ENCODE results near the gene BCAN. TPM values are rescaled to one million over a fixed set of nuclear protein-coding genes. Genes with fewer than 3 reads are reported as not detected.

BCAN gene
- polyA plus RNA-seq, 1 donor (not counting 4 experiments of a cell fraction or from before 2014, with no cell fraction given): not detected

- no peaks in the 10 kb centered on the region for H3K9me3 ChIP-seq (ENCODE audit: control insufficient read depth, low read depth, low read length)
- no peak overlapping the region for H2AFZ ChIP-seq (ENCODE audit: control insufficient read depth, low read length)
- H3K27me3 ChIP-seq (ENCODE audit: control insufficient read depth, extremely low read depth, insufficient read depth, low read length): no peaks in the 10 kb centered on the region
- no peaks in the 10 kb centered on the region for H3K79me2 ChIP-seq (ENCODE audit: control insufficient read depth, insufficient read depth, low read length)
- H3K4me2 ChIP-seq (ENCODE audit: control insufficient read depth, extremely low read depth, insufficient read depth, low read depth, low read length): no peak overlapping the region
- no peak overlapping the region for H3K9ac ChIP-seq (ENCODE audit: control insufficient read depth, extremely low read depth, insufficient read depth, low read length)
- DNase-seq (ENCODE audit: low read depth, low spot score) (no peak), FAIRE-seq (no peak)
- no peaks in the 10 kb centered on the region for H4K20me1 ChIP-seq (ENCODE audit: control insufficient read depth, extremely low read depth, insufficient read depth, low read length)
- H3K4me3 ChIP-seq (ENCODE audit: control insufficient read depth in 2 of 3, extremely low read depth in 1 of 3, insufficient read depth in 2 of 3, low read depth in 1 of 3, low read length in 3 of 3): no peak overlapping the region
- no peaks in the 10 kb centered on the region for H3K9me1 ChIP-seq (ENCODE audit: control insufficient read depth, extremely low read depth, insufficient read depth, low read length)
- dilution Hi-C loops (cut with MboI; ENCODE audit: extremely low pct_ligation_motif_present, low sequenced_read_pairs): no loop called here
- H3K36me3 ChIP-seq (ENCODE audit: control insufficient read depth in 2 of 2, extremely low read depth in 1 of 2, insufficient read depth in 2 of 2, low read length in 2 of 2): no peaks in the 10 kb centered on the region
- peaks cover 18% of the 10 kb centered on the region for H3K4me1 ChIP-seq (ENCODE audit: control insufficient read depth, extremely low read depth, insufficient read depth, low read length)
- H3K27ac ChIP-seq (ENCODE audit: control insufficient read depth, insufficient read depth, low read length): no peak overlapping the region
- TF ChIP-seq EZH2 (IDR thresholded peaks at IDR 0.05; ENCODE audit: low read length): no peak
- TF ChIP-seq CTCF (optimal IDR thresholded peaks at IDR 0.05 in 1 of 3, IDR thresholded peaks at IDR 0.05 in 1 of 3, conservative IDR thresholded peaks at IDR 0.05 in 1 of 3; ENCODE audit: extremely low read depth in 1 of 3, insufficient read depth in 2 of 3, low read length in 3 of 3): no peak
These were observed 55.6 kb downstream of the BCAN start for GRCh38 chr1:156697481-156697880.

- H3K27me3 ChIP-seq (ENCODE audit: control insufficient read depth, extremely low read depth, insufficient read depth, low read length): no peaks in the 10 kb centered on the region
- TF ChIP-seq CTCF (optimal IDR thresholded peaks at IDR 0.05 in 1 of 3, IDR thresholded peaks at IDR 0.05 in 1 of 3, conservative IDR thresholded peaks at IDR 0.05 in 1 of 3; ENCODE audit: extremely low read depth in 1 of 3, insufficient read depth in 2 of 3, low read length in 3 of 3) (no peak), EZH2 (IDR thresholded peaks at IDR 0.05; ENCODE audit: low read length) (no peak)
- no peak overlapping the region for H3K4me2 ChIP-seq (ENCODE audit: control insufficient read depth, extremely low read depth, insufficient read depth, low read depth, low read length)
- no peak overlapping the region for H3K4me3 ChIP-seq (ENCODE audit: control insufficient read depth in 2 of 3, extremely low read depth in 1 of 3, insufficient read depth in 2 of 3, low read depth in 1 of 3, low read length in 3 of 3)
- H3K9me3 ChIP-seq (ENCODE audit: control insufficient read depth, low read depth, low read length): no peaks in the 10 kb centered on the region
- FAIRE-seq (no peak), DNase-seq (ENCODE audit: low read depth, low spot score) (no peak)
- H3K9me1 ChIP-seq (ENCODE audit: control insufficient read depth, extremely low read depth, insufficient read depth, low read length): no peaks in the 10 kb centered on the region
- H4K20me1 ChIP-seq (ENCODE audit: control insufficient read depth, extremely low read depth, insufficient read depth, low read length): no peaks in the 10 kb centered on the region
- no peaks in the 10 kb centered on the region for H3K36me3 ChIP-seq (ENCODE audit: control insufficient read depth in 2 of 2, extremely low read depth in 1 of 2, insufficient read depth in 2 of 2, low read length in 2 of 2)
- H3K9ac ChIP-seq (ENCODE audit: control insufficient read depth, extremely low read depth, insufficient read depth, low read length): no peak overlapping the region
- no peaks in the 10 kb centered on the region for H3K79me2 ChIP-seq (ENCODE audit: control insufficient read depth, insufficient read depth, low read length)
- H2AFZ ChIP-seq (ENCODE audit: control insufficient read depth, low read length): no peak overlapping the region
- dilution Hi-C loops (cut with MboI; ENCODE audit: extremely low pct_ligation_motif_present, low sequenced_read_pairs): no loop called here
- H3K27ac ChIP-seq (ENCODE audit: control insufficient read depth, insufficient read depth, low read length): no peak overlapping the region
- peaks cover 4% of the 10 kb centered on the region for H3K4me1 ChIP-seq (ENCODE audit: control insufficient read depth, extremely low read depth, insufficient read depth, low read length)
These were observed 57.1 kb downstream of the BCAN start for GRCh38 chr1:156698995-156699394.

All from keratinocyte (primary cell).